Peyer's patch (tissue), 4 donors: Measurements from ENCODE around the gene SRSF4. TPM values are rescaled to one million over a fixed set of nuclear protein-coding genes. Genes with fewer than 3 reads are reported as not detected.
A peak's percentile ranks its signal among the peaks of the same experiment; 100 is the strongest.

Experiments used
- DNase-seq, 3 donors: peaks; one replicate each; pipeline ENCODE4 v3.0.0-alpha.2; 2017 to 2019
- H3K27ac ChIP-seq, 4 donors: fragments of 200-600 bp; sonication (generic); one replicate each; pipeline ENCODE4 v1.5.1; 2016 to 2019
- H3K27me3 ChIP-seq, 2 donors: fragments of 200-600 bp; sonication (generic); one replicate each; pipeline ENCODE4 v1.5.1; 2019
- H3K36me3 ChIP-seq, 3 donors: fragments of 200-600 bp; sonication (generic); one replicate each; pipeline ENCODE4 v1.5.1; 2016 to 2019
- H3K4me1 ChIP-seq, 4 donors: fragments of 200-600 bp; sonication (generic); one replicate each; pipeline ENCODE4 v1.5.1; 2016 to 2019
- H3K4me3 ChIP-seq, 4 donors: fragments of 200-600 bp; sonication (generic); 1 replicate in 3 of 4; 2 replicates in 1 of 4; pipeline ENCODE4 v1.5.1; 2016 to 2019; ENCODE audit warnings: mild to moderate bottlenecking in 1 of 4
- H3K9me3 ChIP-seq, 4 donors: fragments of 200-600 bp; sonication (generic); one replicate each; pipeline ENCODE4 v1.5.1; 2016 to 2019; ENCODE audit warnings: mild to moderate bottlenecking in 1 of 4
- POLR2A ChIP-seq, 2 donors: fragments of 450-650 bp; IDR thresholded peaks; one replicate each; pipeline ENCODE4 v1.5.1; 2017; ENCODE audit warnings: antibody characterized with exemption in 2 of 2, mild to moderate bottlenecking in 2 of 2, moderate library complexity in 2 of 2
- total RNA-seq, 4 donors: library from RNA; depleted of rRNA; stranded (reverse); fragments of >200 nt; gene quantifications; one replicate each; pipeline ENCODE4 v1.1.0, GENCODE V29; 2016
- TF ChIP-seq, protein P1 (sequence below), 6 experiments: fragments of 450-650 bp in 4 of 6; fragments of 200-600 bp in 2 of 6; sonication (generic) in 1 of 6; IDR thresholded peaks; one replicate each; pipeline ENCODE4 v1.5.1; 2017 to 2019; ENCODE audit warnings: antibody characterized with exemption in 6 of 6, mild to moderate bottlenecking in 3 of 6, moderate library complexity in 1 of 6

Gene SRSF4
- total RNA-seq = 100 to 1,000 TPM in 1 of 4 donors, 10 to 100 TPM in 3; 62.7 to 153 (median 88.8) TPM

- Histone ChIP-seq H3K27ac (peak within 1 kb of the TSS; percentile 96 to 100 (median 99)), H3K9me3 (no peaks in the 10 kb centered on the region), H3K27me3 (no peaks in the 10 kb centered on the region), H3K36me3 (no peaks in the 10 kb centered on the region), H3K4me1 (peaks cover 0 to 42% (median 9%) of the 10 kb centered on the region in 4 donors), H3K4me3 (peak within 1 kb of the TSS; percentile 80 to 97 (median 92))
- TF ChIP-seq POLR2A (IDR thresholded peaks at IDR 0.05) = peak; percentile 77 to 86
- TF ChIP-seq, protein P1, sequence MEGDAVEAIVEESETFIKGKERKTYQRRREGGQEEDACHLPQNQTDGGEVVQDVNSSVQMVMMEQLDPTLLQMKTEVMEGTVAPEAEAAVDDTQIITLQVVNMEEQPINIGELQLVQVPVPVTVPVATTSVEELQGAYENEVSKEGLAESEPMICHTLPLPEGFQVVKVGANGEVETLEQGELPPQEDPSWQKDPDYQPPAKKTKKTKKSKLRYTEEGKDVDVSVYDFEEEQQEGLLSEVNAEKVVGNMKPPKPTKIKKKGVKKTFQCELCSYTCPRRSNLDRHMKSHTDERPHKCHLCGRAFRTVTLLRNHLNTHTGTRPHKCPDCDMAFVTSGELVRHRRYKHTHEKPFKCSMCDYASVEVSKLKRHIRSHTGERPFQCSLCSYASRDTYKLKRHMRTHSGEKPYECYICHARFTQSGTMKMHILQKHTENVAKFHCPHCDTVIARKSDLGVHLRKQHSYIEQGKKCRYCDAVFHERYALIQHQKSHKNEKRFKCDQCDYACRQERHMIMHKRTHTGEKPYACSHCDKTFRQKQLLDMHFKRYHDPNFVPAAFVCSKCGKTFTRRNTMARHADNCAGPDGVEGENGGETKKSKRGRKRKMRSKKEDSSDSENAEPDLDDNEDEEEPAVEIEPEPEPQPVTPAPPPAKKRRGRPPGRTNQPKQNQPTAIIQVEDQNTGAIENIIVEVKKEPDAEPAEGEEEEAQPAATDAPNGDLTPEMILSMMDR (IDR thresholded peaks at IDR 0.05) = peak; percentile 74 to 97 (median 90)
- peak; percentile 96 to 100 (median 100) for DNase-seq
Observed at GRCh38 chr1:29181413-29182225, at the start of gene SRSF4. SRSF4 (minus strand) TSS chr1:29181900; CDS start chr1:29181752, 148 bp downstream.

DNA sequence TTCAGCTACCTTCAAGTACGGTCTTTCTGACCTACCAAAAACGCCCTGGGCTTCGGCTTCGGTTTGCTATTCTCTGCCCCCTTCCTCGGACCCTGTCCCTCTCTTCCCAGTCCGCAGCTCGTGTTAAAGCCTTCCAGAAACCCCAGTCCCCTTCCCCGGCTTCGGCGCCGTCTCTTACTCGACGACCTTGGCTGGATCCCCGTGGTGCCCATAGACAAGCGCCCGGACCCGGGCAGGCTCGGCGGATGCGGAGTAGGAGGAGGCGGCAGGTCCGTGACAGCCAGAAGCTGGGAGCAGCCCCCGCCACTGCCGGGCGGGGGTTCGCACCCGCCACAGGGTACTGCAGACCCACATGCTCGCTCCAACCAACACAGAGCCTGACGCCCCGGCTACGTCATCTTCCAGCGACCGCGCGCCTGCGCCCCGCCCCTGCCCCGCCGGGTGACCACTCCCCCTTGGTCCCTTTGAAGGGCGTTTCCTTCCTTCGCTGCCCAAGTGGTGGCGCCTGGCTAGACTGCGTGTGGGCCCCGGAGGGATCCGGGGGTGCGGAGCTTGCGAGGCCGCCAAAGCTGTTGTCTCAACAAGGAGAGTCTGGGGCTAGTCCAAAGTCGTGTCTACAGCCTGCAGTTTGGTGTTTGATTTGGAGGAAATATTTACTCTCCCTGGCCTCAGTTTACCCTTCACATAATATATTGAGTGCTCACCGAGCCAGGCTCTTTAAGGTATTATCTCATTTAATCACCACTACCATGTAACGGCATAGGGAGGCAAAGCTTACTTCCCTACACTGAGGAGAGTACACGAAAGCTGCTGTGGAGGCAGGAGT, 49.1 kb upstream of the SRSF4 start, which contains the start of gene MECR:
MECR (minus strand) TSS at position 382 of the 826 bp plus-strand sequence; CDS start at position 354, 28 bp downstream.
- TF ChIP-seq, protein P1 (IDR thresholded peaks at IDR 0.05) = peak in 2 of 6 experiments; percentile 20 to 40
- peak in 1 of 2 donors; percentile 55 for TF ChIP-seq POLR2A (IDR thresholded peaks at IDR 0.05)
- peak within 1 kb of the TSS; percentile 40 to 76 (median 65) for H3K27ac ChIP-seq
- no peaks in the 10 kb centered on the region for H3K36me3 ChIP-seq
- DNase-seq = peak; percentile 87 to 97 (median 97)
- H3K27me3 ChIP-seq = no peaks in the 10 kb centered on the region
- no peaks in the 10 kb centered on the region for H3K9me3 ChIP-seq
- peaks cover 0 to 5% (median 1%) of the 10 kb centered on the region in 4 donors for H3K4me1 ChIP-seq
- peak within 1 kb of the TSS; percentile 63 to 86 (median 78) for H3K4me3 ChIP-seq

DNA sequence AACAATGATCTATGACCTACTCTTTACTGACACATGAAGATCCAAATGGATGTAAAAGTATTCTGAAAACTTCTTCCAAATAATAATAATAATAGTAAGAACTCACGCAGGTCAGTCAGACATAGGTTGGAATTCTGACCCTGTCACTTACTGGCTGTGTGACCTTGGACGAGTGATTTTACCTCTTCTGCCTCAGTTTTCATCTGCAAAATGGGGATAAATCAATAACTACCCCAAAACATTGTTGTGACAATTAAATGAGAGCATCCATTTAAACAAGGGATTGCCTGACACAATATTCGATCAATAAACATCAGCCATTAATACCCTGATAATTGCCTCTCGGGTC, 48.5 kb upstream of the SRSF4 start:
- DNase-seq = no peak
- no peak for TF ChIP-seq POLR2A (IDR thresholded peaks at IDR 0.05)
- TF ChIP-seq, protein P1 (IDR thresholded peaks at IDR 0.05) = no peak
- no peaks in the 10 kb centered on the region for H3K27me3 ChIP-seq
- peak overlapping the region; percentile 63 to 86 (median 78) for H3K4me3 ChIP-seq
- H3K9me3 ChIP-seq = no peaks in the 10 kb centered on the region
- H3K4me1 ChIP-seq = peaks cover 0 to 5% (median 1%) of the 10 kb centered on the region in 4 donors
- no peaks in the 10 kb centered on the region for H3K36me3 ChIP-seq
- peak overlapping the region; percentile 40 to 76 (median 65) for H3K27ac ChIP-seq

DNA sequence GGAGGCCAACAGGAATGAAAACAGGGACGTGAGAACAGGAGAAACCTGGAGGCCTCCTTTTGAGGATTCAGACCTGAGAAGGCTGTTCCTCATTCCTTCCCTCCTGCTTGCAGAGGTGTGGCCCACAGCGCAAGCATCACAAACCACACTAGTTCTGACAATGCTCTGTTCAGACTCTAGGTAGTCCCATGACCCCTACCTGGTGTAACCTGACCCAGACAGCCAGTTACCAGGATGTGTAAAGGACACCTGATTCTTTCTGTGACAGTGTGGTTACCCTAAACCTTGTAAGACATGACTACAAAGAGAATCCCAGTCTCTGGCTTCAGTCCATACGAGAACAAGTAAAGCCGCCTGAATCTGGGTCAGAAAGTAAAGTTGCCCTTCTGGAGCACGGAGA, 45.8 kb upstream of the SRSF4 start:
- Histone ChIP-seq H3K9me3 (no peaks in the 10 kb centered on the region), H3K27ac (no peak overlapping the region), H3K4me3 (no peak overlapping the region), H3K36me3 (no peaks in the 10 kb centered on the region), H3K4me1 (peaks cover 0 to 5% (median 1%) of the 10 kb centered on the region in 4 donors), H3K27me3 (no peaks in the 10 kb centered on the region)
- DNase-seq = no peak
- TF ChIP-seq, protein P1 (IDR thresholded peaks at IDR 0.05) = no peak
- no peak for TF ChIP-seq POLR2A (IDR thresholded peaks at IDR 0.05)

DNA sequence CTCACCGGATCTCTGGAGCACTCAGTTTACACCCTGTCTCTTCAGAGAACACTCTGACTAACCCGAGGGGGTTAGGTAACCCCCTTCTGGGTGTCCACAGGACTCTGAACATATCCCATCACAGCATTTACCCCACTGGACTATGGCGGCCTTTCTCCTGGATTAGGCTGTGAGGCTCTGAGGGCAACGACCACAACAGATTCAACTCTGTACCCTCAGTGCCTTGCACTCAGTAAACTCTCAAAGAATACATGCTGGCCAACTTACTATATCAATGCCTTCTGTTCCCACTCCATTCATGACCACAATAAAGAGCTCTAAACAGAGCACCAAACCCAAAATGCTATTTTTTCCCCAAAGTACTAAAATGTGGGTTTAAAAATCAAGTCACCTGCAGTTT, 43.7 kb upstream of the SRSF4 start:
- no peak for TF ChIP-seq POLR2A (IDR thresholded peaks at IDR 0.05)
- TF ChIP-seq, protein P1 (IDR thresholded peaks at IDR 0.05) = no peak
- H3K27ac ChIP-seq = no peak overlapping the region
- peaks cover 0 to 5% (median 1%) of the 10 kb centered on the region in 4 donors for H3K4me1 ChIP-seq
- no peaks in the 10 kb centered on the region for H3K36me3 ChIP-seq
- H3K27me3 ChIP-seq = no peaks in the 10 kb centered on the region
- no peak for DNase-seq
- no peak overlapping the region for H3K4me3 ChIP-seq
- H3K9me3 ChIP-seq = no peaks in the 10 kb centered on the region
